H1 (cell line): ENCODE measurements around the gene SOHLH1. TPM values are rescaled to one million over a fixed set of nuclear protein-coding genes. Genes with fewer than 3 reads are reported as not detected.

Experiments
- BACH1 ChIP-seq: IDR thresholded peaks from 2 replicates; pipeline ENCODE4 v1.6.1; 2012; ENCODE audit warnings: low read length, improper control_type of control experiment
- CTBP2 ChIP-seq: IDR thresholded peaks from 2 replicates; pipeline ENCODE4 v1.7.0; 2011; ENCODE audit warnings: borderline replicate concordance, mild to moderate bottlenecking, moderate library complexity, mixed read lengths, low read length; ENCODE audit not compliant: insufficient read depth, insufficient read length
- GTF2F1 ChIP-seq: IDR thresholded peaks from 2 replicates; pipeline ENCODE4 v1.6.1; 2012; ENCODE audit warnings: low read depth, low read length, improper control_type of control experiment, borderline replicate concordance
- KDM1A ChIP-seq: fragments of 200-600, 300-600 bp; sonication (generic); IDR thresholded peaks from 2 replicates; pipeline ENCODE4 v1.7.1; 2016; ENCODE audit warnings: mild to moderate bottlenecking, low read length, borderline replicate concordance
- KDM5A ChIP-seq: fragments of 200-600 bp; IDR thresholded peaks from 2 replicates; pipeline ENCODE4 v1.7.1; 2012; ENCODE audit warnings: mild to moderate bottlenecking, low read length, inconsistent platforms, mixed read lengths
- SIRT6 ChIP-seq: IDR thresholded peaks from one replicate; pipeline ENCODE4 v1.7.1; 2012; ENCODE audit warnings: low read length, inconsistent platforms
- SP1 ChIP-seq: IDR thresholded peaks from 2 replicates; pipeline ENCODE4 v1.6.1; 2011; ENCODE audit warnings: low read depth, low read length
- SRF ChIP-seq: IDR thresholded peaks from 2 replicates; pipeline ENCODE4 v1.6.1; 2011; ENCODE audit warnings: mild to moderate bottlenecking, low read depth, low read length, moderate library complexity
- TEAD4 ChIP-seq: IDR thresholded peaks from 2 replicates; pipeline ENCODE4 v1.6.1; 2012; ENCODE audit warnings: low read depth, low read length, inconsistent platforms, mixed read lengths
- polyA plus RNA-seq, 7 experiments: library from polyadenylated mRNA; depleted of rRNA in 3 of 7; stranded (reverse) in 5 of 7; unstranded in 2 of 7; fragments of >200 nt in 5 of 7; fragments of 200-250 nt in 2 of 7; gene quantifications; 1 replicate in 5 of 7; 2 replicates in 1 of 7; 4 replicates in 1 of 7; pipeline versions ENCODE4 v1.2.1 to v1.2.3, GENCODE V29; 2011 to 2013; ENCODE audit warnings: missing spikeins in 2 of 7, mixed read lengths in 2 of 7
- total RNA-seq: library from RNA; stranded (reverse); fragmentation: NEBNext Ultra II Directional; extraction: Animal tissue kit (Norgen Biotek cat#: 25700); gene quantifications from 2 replicates; pipeline ENCODE4 v1.2.1, GENCODE V29; 2021
- TF ChIP-seq, protein P1 (sequence below): fragments of 300-600 bp; sonication (generic); IDR thresholded peaks from 2 replicates; pipeline ENCODE4 v1.7.1; 2012; ENCODE audit warnings: low read length, moderate library complexity, mild to moderate bottlenecking, inconsistent platforms; ENCODE audit not compliant: insufficient replicate concordance
- TF ChIP-seq, protein P2 (sequence below): IDR thresholded peaks from 2 replicates; pipeline ENCODE4 v1.6.1; 2011; ENCODE audit warnings: low read depth, mild to moderate bottlenecking, low read length; ENCODE audit not compliant: insufficient read depth

The SOHLH1 gene
- total and polyA plus RNA-seq, 2 of the 8 experiments (the other 6 are each of a cell fraction or from before 2014, with no cell fraction given) = 0.11 TPM; not detected in 1

DNA sequence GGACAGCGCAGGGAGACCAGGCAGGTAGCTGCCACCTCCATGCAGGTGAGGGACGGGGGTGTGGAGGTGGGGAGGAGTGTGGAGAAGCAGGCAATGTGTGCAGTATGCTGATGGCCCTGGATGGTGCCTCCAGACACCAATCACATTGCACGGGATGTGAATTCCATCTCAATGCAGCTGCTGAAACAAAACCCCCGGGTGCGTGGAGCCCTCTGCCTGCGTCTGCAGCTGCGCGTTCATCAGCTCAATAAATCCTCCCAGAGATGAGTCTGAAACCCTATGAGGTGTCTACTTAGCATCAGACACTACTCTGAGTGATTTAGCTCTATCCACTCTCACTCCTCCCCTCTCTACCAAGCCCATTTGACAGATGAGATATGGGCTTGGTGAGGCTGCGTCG, 10.3 kb downstream of the SOHLH1 start (continued):
- TF ChIP-seq, protein P1, sequence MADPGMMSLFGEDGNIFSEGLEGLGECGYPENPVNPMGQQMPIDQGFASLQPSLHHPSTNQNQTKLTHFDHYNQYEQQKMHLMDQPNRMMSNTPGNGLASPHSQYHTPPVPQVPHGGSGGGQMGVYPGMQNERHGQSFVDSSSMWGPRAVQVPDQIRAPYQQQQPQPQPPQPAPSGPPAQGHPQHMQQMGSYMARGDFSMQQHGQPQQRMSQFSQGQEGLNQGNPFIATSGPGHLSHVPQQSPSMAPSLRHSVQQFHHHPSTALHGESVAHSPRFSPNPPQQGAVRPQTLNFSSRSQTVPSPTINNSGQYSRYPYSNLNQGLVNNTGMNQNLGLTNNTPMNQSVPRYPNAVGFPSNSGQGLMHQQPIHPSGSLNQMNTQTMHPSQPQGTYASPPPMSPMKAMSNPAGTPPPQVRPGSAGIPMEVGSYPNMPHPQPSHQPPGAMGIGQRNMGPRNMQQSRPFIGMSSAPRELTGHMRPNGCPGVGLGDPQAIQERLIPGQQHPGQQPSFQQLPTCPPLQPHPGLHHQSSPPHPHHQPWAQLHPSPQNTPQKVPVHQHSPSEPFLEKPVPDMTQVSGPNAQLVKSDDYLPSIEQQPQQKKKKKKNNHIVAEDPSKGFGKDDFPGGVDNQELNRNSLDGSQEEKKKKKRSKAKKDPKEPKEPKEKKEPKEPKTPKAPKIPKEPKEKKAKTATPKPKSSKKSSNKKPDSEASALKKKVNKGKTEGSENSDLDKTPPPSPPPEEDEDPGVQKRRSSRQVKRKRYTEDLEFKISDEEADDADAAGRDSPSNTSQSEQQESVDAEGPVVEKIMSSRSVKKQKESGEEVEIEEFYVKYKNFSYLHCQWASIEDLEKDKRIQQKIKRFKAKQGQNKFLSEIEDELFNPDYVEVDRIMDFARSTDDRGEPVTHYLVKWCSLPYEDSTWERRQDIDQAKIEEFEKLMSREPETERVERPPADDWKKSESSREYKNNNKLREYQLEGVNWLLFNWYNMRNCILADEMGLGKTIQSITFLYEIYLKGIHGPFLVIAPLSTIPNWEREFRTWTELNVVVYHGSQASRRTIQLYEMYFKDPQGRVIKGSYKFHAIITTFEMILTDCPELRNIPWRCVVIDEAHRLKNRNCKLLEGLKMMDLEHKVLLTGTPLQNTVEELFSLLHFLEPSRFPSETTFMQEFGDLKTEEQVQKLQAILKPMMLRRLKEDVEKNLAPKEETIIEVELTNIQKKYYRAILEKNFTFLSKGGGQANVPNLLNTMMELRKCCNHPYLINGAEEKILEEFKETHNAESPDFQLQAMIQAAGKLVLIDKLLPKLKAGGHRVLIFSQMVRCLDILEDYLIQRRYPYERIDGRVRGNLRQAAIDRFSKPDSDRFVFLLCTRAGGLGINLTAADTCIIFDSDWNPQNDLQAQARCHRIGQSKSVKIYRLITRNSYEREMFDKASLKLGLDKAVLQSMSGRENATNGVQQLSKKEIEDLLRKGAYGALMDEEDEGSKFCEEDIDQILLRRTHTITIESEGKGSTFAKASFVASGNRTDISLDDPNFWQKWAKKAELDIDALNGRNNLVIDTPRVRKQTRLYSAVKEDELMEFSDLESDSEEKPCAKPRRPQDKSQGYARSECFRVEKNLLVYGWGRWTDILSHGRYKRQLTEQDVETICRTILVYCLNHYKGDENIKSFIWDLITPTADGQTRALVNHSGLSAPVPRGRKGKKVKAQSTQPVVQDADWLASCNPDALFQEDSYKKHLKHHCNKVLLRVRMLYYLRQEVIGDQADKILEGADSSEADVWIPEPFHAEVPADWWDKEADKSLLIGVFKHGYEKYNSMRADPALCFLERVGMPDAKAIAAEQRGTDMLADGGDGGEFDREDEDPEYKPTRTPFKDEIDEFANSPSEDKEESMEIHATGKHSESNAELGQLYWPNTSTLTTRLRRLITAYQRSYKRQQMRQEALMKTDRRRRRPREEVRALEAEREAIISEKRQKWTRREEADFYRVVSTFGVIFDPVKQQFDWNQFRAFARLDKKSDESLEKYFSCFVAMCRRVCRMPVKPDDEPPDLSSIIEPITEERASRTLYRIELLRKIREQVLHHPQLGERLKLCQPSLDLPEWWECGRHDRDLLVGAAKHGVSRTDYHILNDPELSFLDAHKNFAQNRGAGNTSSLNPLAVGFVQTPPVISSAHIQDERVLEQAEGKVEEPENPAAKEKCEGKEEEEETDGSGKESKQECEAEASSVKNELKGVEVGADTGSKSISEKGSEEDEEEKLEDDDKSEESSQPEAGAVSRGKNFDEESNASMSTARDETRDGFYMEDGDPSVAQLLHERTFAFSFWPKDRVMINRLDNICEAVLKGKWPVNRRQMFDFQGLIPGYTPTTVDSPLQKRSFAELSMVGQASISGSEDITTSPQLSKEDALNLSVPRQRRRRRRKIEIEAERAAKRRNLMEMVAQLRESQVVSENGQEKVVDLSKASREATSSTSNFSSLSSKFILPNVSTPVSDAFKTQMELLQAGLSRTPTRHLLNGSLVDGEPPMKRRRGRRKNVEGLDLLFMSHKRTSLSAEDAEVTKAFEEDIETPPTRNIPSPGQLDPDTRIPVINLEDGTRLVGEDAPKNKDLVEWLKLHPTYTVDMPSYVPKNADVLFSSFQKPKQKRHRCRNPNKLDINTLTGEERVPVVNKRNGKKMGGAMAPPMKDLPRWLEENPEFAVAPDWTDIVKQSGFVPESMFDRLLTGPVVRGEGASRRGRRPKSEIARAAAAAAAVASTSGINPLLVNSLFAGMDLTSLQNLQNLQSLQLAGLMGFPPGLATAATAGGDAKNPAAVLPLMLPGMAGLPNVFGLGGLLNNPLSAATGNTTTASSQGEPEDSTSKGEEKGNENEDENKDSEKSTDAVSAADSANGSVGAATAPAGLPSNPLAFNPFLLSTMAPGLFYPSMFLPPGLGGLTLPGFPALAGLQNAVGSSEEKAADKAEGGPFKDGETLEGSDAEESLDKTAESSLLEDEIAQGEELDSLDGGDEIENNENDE = no peak
- TF ChIP-seq KDM1A = no peak
- no peak for TF ChIP-seq SIRT6
- TF ChIP-seq, protein P2, sequence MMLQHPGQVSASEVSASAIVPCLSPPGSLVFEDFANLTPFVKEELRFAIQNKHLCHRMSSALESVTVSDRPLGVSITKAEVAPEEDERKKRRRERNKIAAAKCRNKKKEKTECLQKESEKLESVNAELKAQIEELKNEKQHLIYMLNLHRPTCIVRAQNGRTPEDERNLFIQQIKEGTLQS = no peak
- TF ChIP-seq TEAD4 = no peak
- TF ChIP-seq SP1 = no peak
- no peak for TF ChIP-seq GTF2F1
- no peak for TF ChIP-seq CTBP2
- no peak for TF ChIP-seq KDM5A
- TF ChIP-seq SRF = no peak
- no peak for TF ChIP-seq BACH1
- TF ChIP-seq, all 59 proteins: peak for 0
